CD4-positive, alpha-beta T cell treated with Interleukin-2 at 100 ng/mL for 4 hours (primary cell): ENCODE data around the gene LPGAT1.
"Not testable (repeated sequence)": the region's sequence is repeated elsewhere in the genome, so short reads cannot be mapped to it uniquely, and the experiment has no call there.

Experiments
- DNase-seq: peaks from one replicate; pipeline ENCODE4 v3.0.0-alpha.2; 2020; ENCODE audit warnings: low spot score

LPGAT1 gene

GRCh38 chr1:211734791-211735190 lies 95.8 kb downstream of the LPGAT1 start:
- no peak for DNase-seq

GRCh38 chr1:211734359-211734758 lies 96.2 kb downstream of the LPGAT1 start:
- no peak for DNase-seq

DNA sequence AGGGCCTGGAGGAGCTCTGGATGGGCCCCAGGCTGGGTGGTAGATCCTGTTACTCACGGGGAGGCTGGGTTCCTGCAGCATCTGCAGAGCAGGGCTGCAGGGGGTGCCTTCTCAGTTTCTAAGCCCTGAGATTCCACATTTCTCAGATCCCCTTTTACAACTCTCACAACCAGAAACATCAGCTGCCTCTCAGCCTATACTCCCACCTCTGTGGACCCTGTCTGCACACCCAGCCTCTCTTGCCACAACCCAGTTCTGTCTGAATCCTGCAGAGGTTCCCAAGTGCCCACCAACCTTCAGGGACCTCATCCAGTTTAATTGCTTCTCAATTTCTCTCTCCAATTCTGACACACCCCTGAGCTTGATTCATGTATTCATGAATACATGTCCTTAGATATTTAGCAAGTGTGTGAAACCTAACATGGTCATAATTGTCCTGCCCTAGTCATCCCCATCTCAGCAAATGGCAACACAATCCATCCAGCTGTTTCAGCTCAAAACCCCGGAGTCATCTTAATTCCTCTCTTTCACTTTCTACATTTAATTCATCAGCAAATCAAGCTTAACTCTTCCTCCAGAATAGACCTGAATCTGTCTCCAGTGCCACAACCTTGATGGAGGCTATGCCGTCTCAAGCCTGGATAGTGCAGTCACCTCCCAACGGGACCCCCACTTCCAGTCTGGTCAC lies 98.1 kb downstream of the LPGAT1 start:
- no peak for DNase-seq

DNA sequence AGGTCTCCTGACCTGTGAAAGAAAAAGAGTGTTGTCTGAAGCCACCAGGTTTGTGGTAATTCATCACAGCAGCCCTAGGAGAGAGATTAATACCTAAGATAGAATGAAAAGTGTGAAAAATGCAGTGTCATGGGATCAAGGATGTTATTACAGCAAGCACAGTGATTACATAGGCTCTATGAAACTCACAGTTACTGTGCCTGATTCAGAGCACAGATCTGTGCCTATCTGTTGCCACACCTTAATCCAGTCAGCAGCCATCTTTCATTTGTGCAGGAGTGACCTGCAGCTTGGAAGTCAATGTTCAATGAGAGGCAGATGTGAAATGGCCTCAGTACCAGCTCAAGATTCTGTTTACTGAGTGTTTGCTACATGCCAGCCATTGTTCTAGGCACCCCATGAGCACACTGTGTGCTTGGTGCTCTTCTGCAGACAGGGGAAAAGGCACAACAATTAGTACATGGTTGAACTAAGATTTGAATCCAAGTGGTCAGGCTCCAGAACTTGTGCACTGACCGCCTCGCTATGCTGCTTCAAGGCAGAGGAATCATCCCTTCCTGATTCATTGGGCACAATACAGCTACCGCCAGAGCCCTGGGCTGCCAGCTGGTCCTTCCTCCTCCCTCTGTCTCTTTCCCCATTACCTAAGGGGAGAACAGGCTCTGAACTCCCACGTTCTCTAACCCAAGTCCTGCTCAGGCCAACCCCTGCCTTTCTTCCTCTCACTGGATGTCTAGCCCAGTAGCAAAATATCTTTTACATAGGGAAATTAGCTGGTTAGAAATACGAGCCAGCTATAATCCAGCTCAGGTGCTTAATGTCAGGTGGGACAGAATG lies 98.9 kb downstream of the LPGAT1 start:
- no peak for DNase-seq

- no peak for DNase-seq
These were observed 100.2 kb downstream of the LPGAT1 start for GRCh38 chr1:211730347-211730746.

- DNase-seq: no peak
These were observed 101.3 kb downstream of the LPGAT1 start for GRCh38 chr1:211729238-211729637.

DNA sequence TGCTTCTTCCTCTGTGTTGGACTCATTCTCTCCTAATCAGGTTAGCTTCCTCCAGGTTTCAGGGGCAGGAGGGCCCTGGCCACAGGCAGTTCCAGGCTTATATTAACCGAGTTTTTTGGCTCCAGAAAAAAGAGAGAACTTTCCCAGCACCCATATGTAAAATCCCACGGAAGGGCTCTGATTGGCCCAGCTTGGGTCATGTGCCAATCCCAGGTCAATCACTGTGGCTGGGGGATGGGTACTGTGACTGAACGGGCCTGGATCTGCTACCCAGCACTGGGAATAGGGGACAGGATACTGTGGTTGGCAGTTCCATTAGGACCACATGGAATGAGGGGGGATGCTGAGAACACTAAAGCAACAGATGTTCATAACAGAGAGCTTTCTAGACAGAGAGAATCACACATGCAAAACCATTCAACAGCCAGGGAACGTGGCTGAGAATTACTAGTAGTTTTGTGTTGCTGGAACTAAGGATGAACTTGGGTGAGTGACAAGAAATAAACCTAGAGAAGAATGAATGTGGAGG lies 104.0 kb downstream of the LPGAT1 start:
- no peak for DNase-seq

- DNase-seq: no peak
These were observed 105.8 kb downstream of the LPGAT1 start for GRCh38 chr1:211724687-211725196.

DNA sequence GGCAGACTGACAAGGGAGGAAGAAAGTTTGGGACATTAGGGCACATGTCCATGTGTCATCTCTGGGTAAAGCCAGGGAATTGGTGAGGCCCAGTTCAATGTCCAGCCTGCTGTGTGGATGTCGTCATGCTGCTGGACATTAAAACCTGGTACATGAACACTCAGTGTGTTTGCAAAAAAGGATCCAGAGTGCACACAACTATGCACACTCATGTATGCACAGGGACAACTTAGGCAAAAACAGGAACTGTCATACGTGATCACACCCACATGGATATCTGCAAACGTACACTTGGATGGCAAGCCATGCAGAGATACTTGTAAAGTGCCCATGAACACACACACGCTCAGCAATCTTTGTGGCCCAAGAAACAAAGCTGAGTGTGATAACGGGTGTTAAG lies 107.3 kb downstream of the LPGAT1 start:
- DNase-seq: no peak

GRCh38 chr1:211722277-211723175 lies 108.0 kb downstream of the LPGAT1 start:
- DNase-seq: no peak

DNA sequence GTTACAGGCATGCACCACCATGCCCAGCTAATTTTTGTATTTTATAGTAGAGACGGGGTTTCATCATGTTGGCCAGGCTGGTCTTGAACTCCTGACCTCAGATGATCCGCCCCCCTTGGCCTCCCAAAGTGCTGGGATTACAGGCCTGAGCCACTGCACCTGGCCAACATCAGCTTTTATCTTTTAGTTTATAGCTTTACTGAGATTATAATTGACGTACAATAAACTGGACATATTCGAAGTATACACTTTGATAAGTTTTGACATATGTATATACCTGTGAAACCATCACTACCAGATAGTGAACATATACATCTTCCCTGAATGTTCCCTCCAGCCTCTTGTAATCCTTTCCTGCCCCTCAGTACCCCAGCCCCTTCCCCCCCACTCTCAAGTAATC lies 114.0 kb downstream of the LPGAT1 start:
- DNase-seq: not testable (repeated sequence)

- DNase-seq: no peak
These were observed 114.6 kb downstream of the LPGAT1 start for GRCh38 chr1:211715971-211716370.

- DNase-seq: no peak
These were observed 116.4 kb downstream of the LPGAT1 start for GRCh38 chr1:211714154-211714553.

DNA sequence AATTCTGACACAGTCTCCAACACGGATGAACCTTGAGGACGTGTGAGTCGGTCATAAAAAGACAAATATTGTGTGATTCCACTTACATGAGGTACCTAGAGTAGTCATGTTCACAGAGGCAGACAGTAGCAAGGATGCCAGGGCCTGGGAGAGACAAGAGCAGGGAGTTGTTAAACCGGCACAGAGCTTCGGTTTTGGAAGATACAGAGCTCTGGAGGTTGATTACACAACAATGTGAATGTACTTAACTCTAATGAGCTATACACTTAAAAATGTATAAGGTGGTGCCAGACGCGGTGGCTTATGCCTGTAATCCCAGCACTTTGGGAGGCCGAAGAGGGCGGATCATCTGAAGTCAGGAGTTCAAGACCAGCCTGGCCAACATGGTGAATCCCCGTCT lies 117.3 kb downstream of the LPGAT1 start:
- DNase-seq: no peak

- no peak for DNase-seq
These were observed 119.3 kb downstream of the LPGAT1 start for GRCh38 chr1:211711315-211711705.

GRCh38 chr1:211710566-211711314 lies 119.8 kb downstream of the LPGAT1 start:
- no peak for DNase-seq

DNA sequence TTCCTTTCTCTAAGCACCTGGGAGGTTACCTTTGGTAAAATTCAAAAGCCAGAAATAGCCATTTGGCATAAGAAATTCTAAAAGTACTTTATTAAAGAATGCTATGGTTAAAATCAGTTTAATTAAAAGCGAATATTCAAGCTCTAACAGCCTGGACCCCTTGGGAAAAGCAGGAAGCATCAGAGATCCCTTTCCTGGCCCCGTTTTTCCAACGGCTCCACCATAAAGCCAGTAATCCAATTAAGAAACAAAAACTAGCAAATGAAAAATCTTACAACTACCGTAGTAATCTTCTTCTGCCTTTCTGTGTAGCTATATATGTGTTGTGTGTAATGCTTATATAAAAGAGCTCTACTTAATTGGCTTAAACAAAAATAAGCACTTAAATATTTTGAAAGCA lies 121.6 kb downstream of the LPGAT1 start:
- no peak for DNase-seq

DNA sequence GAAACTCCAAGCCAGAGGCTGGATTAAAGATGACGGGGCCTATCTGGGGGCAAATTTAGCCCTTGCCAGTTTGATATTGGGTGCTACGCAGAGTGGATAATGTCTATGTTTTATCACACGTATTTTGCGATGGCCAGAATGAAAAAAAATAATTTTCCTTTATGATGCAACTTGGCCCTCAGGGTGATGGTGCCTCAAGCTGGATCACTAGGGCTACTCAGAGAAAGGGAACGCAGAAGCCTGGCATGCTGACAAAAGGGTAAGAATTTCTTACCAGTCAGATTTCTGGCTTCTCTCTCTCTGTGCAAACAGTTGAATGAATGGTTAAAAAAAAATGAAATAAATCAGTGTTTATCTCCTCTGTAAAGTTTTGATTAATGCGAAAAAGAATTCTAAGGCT lies 122.6 kb downstream of the LPGAT1 start:
- no peak for DNase-seq

DNA sequence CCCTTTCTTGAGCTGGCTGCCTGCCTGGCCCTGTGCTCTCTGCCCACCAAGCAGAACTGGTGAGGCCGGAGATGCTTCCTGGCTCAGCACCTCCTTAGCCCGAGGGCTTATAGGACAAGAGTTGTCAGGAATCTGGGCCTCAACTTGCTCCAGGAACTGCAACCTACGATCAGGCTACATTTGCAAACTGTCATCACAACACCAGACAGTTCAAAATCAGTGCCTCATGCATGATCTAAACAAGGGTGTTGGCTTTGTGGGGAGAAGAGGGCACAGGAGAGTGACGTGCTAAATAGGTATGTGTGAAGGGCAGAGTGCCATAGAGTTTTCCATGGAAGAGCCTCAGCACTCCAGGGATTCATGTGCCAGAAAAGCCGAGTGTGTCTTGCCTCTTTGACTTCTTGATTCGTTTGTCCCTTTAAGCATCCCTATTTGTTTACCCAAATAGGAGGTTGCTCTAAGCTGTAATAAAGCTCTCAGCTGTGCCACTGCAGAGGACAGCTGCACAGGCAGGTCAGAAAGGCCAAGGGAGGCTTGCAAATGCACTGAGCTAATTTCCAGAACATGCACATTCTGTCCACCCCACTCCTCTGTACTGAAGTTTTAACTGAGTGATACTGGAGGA lies 125.0 kb downstream of the LPGAT1 start:
- no peak for DNase-seq

DNA sequence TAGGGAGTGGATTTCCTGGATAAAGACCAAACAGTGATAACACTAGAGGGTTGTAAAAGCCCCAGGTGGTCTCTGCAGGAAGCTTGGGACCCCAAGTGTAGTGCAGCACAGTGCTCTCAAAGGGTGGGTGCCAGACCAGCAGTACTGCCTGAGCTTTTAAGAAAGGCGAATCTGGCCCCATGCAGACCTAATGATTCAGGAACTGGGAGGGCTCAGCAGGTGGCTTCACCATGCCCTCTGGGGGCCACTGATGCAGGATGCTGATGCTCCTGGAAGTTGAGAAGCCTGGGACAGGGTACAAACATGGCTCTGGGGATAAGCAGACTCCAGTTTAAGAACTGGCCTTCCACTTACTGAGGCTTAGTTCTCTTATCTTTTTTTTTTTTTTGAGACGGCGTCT lies 126.0 kb downstream of the LPGAT1 start:
- no peak for DNase-seq
